Uterus (tissue), 2 donors: ENCODE measurements around the gene GC.

Source experiments
- POLR2A ChIP-seq, 2 donors: fragments of 450-650 bp; IDR thresholded peaks; one replicate each; pipeline ENCODE4 v1.6.1; 2016; ENCODE audit warnings: antibody characterized with exemption in 2 of 2, mild to moderate bottlenecking in 1 of 2, moderate library complexity in 1 of 2
- TF ChIP-seq, protein P1 (sequence below), 4 experiments: fragments of 200-600 bp in 2 of 4; fragments of 450-650 bp in 2 of 4; sonication (generic) in 2 of 4; IDR thresholded peaks; one replicate each; pipeline ENCODE4 v1.5.1; 2016 to 2019; ENCODE audit warnings: antibody characterized with exemption in 4 of 4, mild to moderate bottlenecking in 2 of 4, moderate library complexity in 1 of 4

DNA sequence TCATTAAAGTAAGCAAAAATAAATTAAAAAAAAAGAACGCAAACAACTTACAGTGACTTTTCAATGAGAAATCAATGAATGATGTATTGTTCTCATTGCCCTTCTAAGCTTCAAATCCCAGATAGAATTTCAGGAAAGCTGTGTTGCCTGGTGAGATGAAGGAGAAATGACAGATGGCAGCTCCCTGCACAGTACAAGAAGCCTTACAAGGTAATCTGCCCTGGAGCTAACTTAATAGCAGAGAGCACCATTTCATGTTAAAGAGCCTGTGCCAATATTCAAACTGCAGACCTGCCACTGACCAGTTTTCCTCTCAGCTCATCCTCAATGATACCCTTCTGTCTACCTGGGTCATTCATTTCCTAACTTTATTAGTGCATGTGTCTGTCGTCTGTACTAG lies 54.0 kb downstream of the GC start:
- no peak for TF ChIP-seq POLR2A (IDR thresholded peaks at IDR 0.05)
- TF ChIP-seq, protein P1, sequence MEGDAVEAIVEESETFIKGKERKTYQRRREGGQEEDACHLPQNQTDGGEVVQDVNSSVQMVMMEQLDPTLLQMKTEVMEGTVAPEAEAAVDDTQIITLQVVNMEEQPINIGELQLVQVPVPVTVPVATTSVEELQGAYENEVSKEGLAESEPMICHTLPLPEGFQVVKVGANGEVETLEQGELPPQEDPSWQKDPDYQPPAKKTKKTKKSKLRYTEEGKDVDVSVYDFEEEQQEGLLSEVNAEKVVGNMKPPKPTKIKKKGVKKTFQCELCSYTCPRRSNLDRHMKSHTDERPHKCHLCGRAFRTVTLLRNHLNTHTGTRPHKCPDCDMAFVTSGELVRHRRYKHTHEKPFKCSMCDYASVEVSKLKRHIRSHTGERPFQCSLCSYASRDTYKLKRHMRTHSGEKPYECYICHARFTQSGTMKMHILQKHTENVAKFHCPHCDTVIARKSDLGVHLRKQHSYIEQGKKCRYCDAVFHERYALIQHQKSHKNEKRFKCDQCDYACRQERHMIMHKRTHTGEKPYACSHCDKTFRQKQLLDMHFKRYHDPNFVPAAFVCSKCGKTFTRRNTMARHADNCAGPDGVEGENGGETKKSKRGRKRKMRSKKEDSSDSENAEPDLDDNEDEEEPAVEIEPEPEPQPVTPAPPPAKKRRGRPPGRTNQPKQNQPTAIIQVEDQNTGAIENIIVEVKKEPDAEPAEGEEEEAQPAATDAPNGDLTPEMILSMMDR (IDR thresholded peaks at IDR 0.05): no peak
